Measurements from ENCODE around the gene MDFIC.

Gene MDFIC

GRCh38 chr7:115060095-115060870, 138.4 kb downstream of the MDFIC start:
- H3K4me3 ChIP-seq: no peak overlapping the region
- peak overlapping the region in 1 of 21 experiments; percentile 12 for H3K27ac ChIP-seq

GRCh38 chr7:115066050-115066449, 144.2 kb downstream of the MDFIC start:
- Histone ChIP-seq H3K27ac (no peak overlapping the region), H3K4me3 (no peak overlapping the region)

- H3K4me3 ChIP-seq: no peak overlapping the region
- no peak overlapping the region for H3K27ac ChIP-seq
Measured at GRCh38 chr7:115066634-115067033, 144.7 kb downstream of the MDFIC start.

- no peak overlapping the region for H3K4me3 ChIP-seq
Measured at GRCh38 chr7:115068220-115068619, 146.3 kb downstream of the MDFIC start.

More at GRCh38 chr7:115068220-115068619, 146.3 kb downstream of the MDFIC start:
- H3K27ac ChIP-seq: no peak overlapping the region
